PC-3 (cell line): ENCODE data around the gene YPEL2.

Experiments used
- EZH2 ChIP-seq: fragments of 300-600 bp; sonication (generic); IDR thresholded peaks from one replicate; pipeline ENCODE4 v1.6.1; 2017; ENCODE audit warnings: antibody characterized with exemption, mild to moderate bottlenecking, low read length; ENCODE audit not compliant: unreplicated experiment
- EZH2phosphoT487 ChIP-seq: fragments of 300-600 bp; sonication (generic); IDR thresholded peaks from 2 replicates; pipeline ENCODE4 v1.6.1; 2018; ENCODE audit warnings: mild to moderate bottlenecking, antibody characterized with exemption, low read length, borderline replicate concordance
- TF ChIP-seq, protein P1 (sequence below): fragments of 300-600 bp; sonication (generic); conservative IDR thresholded peaks from 2 replicates; pipeline ENCODE4 v1.5.1; 2017; ENCODE audit warnings: antibody characterized with exemption, low read depth, mild to moderate bottlenecking, low read length

DNA sequence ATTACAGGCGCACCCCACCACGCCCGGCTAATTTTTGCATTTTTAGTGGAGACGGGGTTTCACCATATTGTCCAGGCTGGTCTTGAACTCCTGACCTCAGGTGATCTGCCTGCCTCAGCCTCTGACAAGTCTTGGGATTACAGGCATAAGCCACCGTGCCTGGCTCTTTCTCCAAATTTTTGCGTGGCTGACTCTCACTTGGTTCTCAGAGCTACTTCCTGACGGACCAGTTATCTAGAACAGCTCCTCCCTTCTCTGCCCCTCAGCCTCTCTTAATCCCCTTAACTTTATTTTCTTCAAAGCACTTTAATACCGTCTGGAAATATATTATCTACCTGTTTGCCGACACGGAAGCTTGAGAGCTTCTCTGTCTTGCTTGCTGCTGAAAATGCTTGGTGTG, 4.2 kb downstream of the YPEL2 start:
- TF ChIP-seq, protein P1, sequence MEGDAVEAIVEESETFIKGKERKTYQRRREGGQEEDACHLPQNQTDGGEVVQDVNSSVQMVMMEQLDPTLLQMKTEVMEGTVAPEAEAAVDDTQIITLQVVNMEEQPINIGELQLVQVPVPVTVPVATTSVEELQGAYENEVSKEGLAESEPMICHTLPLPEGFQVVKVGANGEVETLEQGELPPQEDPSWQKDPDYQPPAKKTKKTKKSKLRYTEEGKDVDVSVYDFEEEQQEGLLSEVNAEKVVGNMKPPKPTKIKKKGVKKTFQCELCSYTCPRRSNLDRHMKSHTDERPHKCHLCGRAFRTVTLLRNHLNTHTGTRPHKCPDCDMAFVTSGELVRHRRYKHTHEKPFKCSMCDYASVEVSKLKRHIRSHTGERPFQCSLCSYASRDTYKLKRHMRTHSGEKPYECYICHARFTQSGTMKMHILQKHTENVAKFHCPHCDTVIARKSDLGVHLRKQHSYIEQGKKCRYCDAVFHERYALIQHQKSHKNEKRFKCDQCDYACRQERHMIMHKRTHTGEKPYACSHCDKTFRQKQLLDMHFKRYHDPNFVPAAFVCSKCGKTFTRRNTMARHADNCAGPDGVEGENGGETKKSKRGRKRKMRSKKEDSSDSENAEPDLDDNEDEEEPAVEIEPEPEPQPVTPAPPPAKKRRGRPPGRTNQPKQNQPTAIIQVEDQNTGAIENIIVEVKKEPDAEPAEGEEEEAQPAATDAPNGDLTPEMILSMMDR = no peak
- no peak for TF ChIP-seq EZH2phosphoT487
- no peak for TF ChIP-seq EZH2
